ENCODE results near the gene KLHL30.

- no peak for TF ChIP-seq CTCF (conservative IDR thresholded peaks at IDR 0.05 in 1 of 2, IDR thresholded peaks at IDR 0.05 in 1 of 2; ENCODE audit: extremely low read depth in 1 of 2, insufficient read depth in 1 of 2, low read depth in 1 of 2, low read length in 2 of 2)
- no peak for TF ChIP-seq EZH2 (IDR thresholded peaks at IDR 0.05; ENCODE audit: borderline replicate concordance, low read length)
Measured at GRCh38 chr2:238166391-238167343, 28.2 kb downstream of the KLHL30 start.

All from mammary epithelial cell (primary cell).